Measurements from ENCODE around the gene UFSP1. TPM values are rescaled to one million over a fixed set of nuclear protein-coding genes. Genes with fewer than 3 reads are reported as not detected.

UFSP1 gene
- total and polyA plus RNA-seq, 10 of the 15 experiments (the other 5 are each of a cell fraction or from before 2014, with no cell fraction given): 0.14 to 10.6 (median 2.8) TPM

DNA sequence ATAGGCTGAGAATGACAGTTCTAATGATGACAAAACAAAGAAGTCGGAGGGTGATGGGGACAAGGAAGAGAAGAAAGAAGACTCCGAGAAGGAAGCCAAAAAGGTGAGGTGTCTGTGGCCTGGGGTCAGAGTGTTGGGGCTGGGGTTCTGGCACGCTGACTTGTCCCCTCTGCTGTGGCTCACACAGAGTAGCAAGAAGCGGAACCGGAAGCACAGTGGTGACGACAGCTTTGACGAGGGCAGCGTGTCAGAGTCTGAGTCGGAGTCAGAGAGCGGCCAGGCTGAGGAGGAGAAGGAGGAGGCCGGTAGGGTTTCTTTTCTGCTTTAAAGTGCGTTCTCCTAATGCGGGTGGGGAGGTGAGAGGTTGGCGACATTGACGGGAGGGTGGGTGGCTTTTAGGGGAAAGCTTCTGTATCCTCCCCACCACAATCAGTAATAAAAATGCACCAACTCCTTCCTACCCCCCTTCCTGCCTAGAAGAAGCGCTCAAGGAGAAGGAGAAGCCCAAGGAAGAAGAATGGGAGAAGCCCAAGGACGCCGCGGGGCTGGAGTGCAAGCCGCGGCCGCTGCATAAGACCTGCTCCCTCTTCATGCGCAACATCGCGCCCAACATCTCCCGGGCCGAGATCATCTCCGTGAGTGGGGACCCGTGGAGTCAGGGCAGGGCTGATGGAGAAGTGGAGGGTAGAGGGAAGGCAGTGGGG, 4.6 kb downstream of the UFSP1 start:
- Histone ChIP-seq H3K27me3 (replicated peaks in 1 of 2; ENCODE audit: control insufficient read depth in 2 of 2, insufficient read depth in 2 of 2, low read length in 1 of 2) (no peaks in the 10 kb centered on the region), H3K36me3 (ENCODE audit: control insufficient read depth in 2 of 2, insufficient read depth in 2 of 2, low read length in 1 of 2) (peaks cover 36 to 60% of the 10 kb centered on the region in 2 experiments), H3K27ac (ENCODE audit: control insufficient read depth, insufficient read depth) (no peak overlapping the region), H3K4me1 (ENCODE audit: control insufficient read depth, insufficient read depth, low read length) (peaks cover 17% of the 10 kb centered on the region), H2AFZ (ENCODE audit: control insufficient read depth, low read depth, low read length) (no peak overlapping the region), H3K4me3 (no peak overlapping the region), H3K9me3 (replicated peaks; ENCODE audit: control insufficient read depth, insufficient read depth, low read length) (no peaks in the 10 kb centered on the region), H3K79me2 (ENCODE audit: control insufficient read depth, insufficient read depth, low read length) (peaks cover 29% of the 10 kb centered on the region), H4K20me1 (ENCODE audit: control insufficient read depth, insufficient read depth) (no peaks in the 10 kb centered on the region; the same call in 1 of the 2 replicates), H3K4me2 (ENCODE audit: control insufficient read depth, insufficient read depth) (no peak overlapping the region), H3K9ac (ENCODE audit: control insufficient read depth, insufficient read depth, low read length) (no peak overlapping the region)
- no peak for ATAC-seq
- no peak for FAIRE-seq
- POLR2A ChIA-PET: no interaction called here
- SMC1A ChIA-PET (ENCODE audit: uncharacterized antibody, unreplicated experiment): no interaction called here
- RAD21 ChIA-PET (ENCODE audit: unreplicated experiment): no interaction called here
- 97% methylated on average over 29 of the region's 29 CpGs for WGBS (ENCODE audit: insufficient coverage, insufficient replicate concordance, low lambda C conversion rate, missing lambda C conversion rate)
- TSS peak; percentile 43 for BruUV-seq (replicated peaks)
- TF ChIP-seq POLR2A (IDR thresholded peaks at IDR 0.05; ENCODE audit: low read depth, low read length): peak; percentile 35; the same call in 1 of the 2 replicates
- no peak for TF ChIP-seq RFX5 (IDR thresholded peaks at IDR 0.05; ENCODE audit: low read depth, low read length)
- in situ Hi-C loops (cut with MboI): no loop called here
- CTCF ChIA-PET: no interaction called here
- no peak for DNase-seq (ENCODE audit: low read depth, low spot score)
- intact Hi-C loops (cut with micrococcal nuclease; ENCODE audit: unreplicated experiment): no loop called here

DNA sequence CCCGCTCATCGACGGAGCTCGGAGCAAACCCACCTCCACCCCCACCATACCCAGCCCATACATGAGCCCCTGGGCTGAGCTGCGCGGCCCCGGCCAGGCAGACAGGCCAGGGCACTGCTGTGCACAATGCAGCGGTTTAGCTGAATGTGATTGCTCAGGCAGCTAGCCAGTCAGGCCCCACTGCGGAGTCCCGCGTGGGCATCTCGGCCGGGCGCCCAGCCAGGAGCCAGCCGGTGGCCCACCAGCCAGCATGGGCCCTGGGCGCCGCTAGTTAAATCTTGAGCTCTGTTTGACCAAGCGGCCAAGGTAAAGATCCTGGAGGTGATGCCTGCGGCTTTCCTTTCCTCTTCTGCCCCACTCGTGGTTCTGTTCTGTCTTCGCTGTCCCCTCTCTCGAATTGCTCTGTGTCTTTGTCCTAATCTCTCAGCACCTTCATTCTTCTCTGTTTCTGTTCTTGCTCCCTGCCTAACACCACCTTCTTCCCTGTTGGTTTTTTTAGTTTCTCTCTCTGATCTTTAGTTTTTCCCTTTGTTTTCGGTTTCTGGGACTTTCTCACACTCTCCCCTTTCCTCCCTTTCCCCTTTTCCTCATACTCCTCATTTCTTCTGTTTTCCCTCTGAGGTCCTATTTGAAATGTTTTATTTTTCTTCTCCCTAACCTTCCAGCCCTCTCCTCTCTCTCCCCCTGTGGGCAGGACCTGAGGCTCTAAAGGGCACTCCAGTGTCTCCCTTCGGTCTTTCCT, 6.6 kb downstream of the UFSP1 start:
- SMC1A ChIA-PET (ENCODE audit: uncharacterized antibody, unreplicated experiment): no interaction called here
- CTCF ChIA-PET: no interaction called here
- Histone ChIP-seq H3K4me3 (no peak overlapping the region), H3K79me2 (ENCODE audit: control insufficient read depth, insufficient read depth, low read length) (peaks cover 33% of the 10 kb centered on the region), H3K9me3 (replicated peaks; ENCODE audit: control insufficient read depth, insufficient read depth, low read length) (no peaks in the 10 kb centered on the region), H3K4me1 (ENCODE audit: control insufficient read depth, insufficient read depth, low read length) (peaks cover 12% of the 10 kb centered on the region), H2AFZ (ENCODE audit: control insufficient read depth, low read depth, low read length) (no peak overlapping the region), H4K20me1 (ENCODE audit: control insufficient read depth, insufficient read depth) (peaks cover 3% of the 10 kb centered on the region; the same call in 1 of the 2 replicates), H3K36me3 (ENCODE audit: control insufficient read depth in 2 of 2, insufficient read depth in 2 of 2, low read length in 1 of 2) (peaks cover 42 to 53% of the 10 kb centered on the region in 2 experiments), H3K27me3 (replicated peaks in 1 of 2; ENCODE audit: control insufficient read depth in 2 of 2, insufficient read depth in 2 of 2, low read length in 1 of 2) (no peaks in the 10 kb centered on the region), H3K9ac (ENCODE audit: control insufficient read depth, insufficient read depth, low read length) (no peak overlapping the region), H3K4me2 (ENCODE audit: control insufficient read depth, insufficient read depth) (no peak overlapping the region), H3K27ac (ENCODE audit: control insufficient read depth, insufficient read depth) (no peak overlapping the region)
- BruUV-seq (replicated peaks): no TSS peak
- intact Hi-C loops (cut with micrococcal nuclease; ENCODE audit: unreplicated experiment) (no loop called here), in situ Hi-C loops (cut with MboI) (no loop called here)
- WGBS (ENCODE audit: insufficient coverage, insufficient replicate concordance, low lambda C conversion rate, missing lambda C conversion rate): 95% methylated on average over 24 of the region's 24 CpGs
- ATAC-seq: no peak
- TF ChIP-seq BRCA1 (IDR thresholded peaks at IDR 0.05; ENCODE audit: low read depth, low read length): no peak
- DNase-seq (ENCODE audit: low read depth, low spot score): no peak
- no peak for FAIRE-seq
- RAD21 ChIA-PET (ENCODE audit: unreplicated experiment): no interaction called here
- POLR2A ChIA-PET: no interaction called here
